ENCODE data around the gene MAML3. TPM values are rescaled to one million over a fixed set of nuclear protein-coding genes. Genes with fewer than 3 reads are reported as not detected.

MAML3 gene
- total RNA-seq, 1 donor from 2014 or later = 0.79 TPM

- DNase-seq (ENCODE audit: low read depth) = no peak
- no peak for FAIRE-seq
- no peaks in the 10 kb centered on the region for H3K36me3 ChIP-seq (ENCODE audit: control insufficient read depth, insufficient read depth, low read length)
- TF ChIP-seq, protein P1, sequence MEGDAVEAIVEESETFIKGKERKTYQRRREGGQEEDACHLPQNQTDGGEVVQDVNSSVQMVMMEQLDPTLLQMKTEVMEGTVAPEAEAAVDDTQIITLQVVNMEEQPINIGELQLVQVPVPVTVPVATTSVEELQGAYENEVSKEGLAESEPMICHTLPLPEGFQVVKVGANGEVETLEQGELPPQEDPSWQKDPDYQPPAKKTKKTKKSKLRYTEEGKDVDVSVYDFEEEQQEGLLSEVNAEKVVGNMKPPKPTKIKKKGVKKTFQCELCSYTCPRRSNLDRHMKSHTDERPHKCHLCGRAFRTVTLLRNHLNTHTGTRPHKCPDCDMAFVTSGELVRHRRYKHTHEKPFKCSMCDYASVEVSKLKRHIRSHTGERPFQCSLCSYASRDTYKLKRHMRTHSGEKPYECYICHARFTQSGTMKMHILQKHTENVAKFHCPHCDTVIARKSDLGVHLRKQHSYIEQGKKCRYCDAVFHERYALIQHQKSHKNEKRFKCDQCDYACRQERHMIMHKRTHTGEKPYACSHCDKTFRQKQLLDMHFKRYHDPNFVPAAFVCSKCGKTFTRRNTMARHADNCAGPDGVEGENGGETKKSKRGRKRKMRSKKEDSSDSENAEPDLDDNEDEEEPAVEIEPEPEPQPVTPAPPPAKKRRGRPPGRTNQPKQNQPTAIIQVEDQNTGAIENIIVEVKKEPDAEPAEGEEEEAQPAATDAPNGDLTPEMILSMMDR (IDR thresholded peaks at IDR 0.05; ENCODE audit: insufficient read depth, low read length, severe bottlenecking) = no peak
- no peaks in the 10 kb centered on the region for H3K27me3 ChIP-seq (ENCODE audit: control insufficient read depth, insufficient read depth, low read length)
- H3K4me3 ChIP-seq (ENCODE audit: low read depth, low read length) = no peak overlapping the region
Observed at GRCh38 chr4:139790291-139790690, 363.7 kb downstream of the MAML3 start.

DNA sequence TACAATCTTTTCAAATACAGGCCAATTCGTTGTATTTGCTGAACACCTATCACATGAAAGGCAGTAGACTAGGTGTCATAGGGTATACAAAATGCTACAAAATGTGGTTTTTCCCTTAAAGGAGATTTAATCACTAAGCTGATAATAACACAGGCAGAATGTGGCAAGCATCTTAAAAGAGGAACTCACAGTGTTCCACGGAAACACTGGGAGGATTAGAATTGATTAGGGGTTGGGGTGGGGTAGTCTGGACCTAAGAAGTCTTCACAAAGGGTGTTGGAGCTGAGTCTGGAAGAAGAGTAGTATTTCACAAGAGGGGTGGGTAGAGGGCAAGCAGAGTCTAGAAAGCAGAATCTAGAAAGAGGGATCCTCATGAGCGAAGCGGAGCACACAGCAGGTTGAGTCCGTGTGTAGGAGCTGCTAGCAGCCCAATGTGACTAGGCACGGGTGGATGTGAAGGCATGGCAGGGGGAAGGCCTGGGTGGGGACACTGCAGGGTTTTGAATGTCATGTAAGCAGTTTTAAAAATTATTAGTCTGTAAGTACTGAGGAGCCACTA, 364.8 kb downstream of the MAML3 start:
- Histone ChIP-seq H3K27me3 (ENCODE audit: control insufficient read depth, insufficient read depth, low read length) (no peaks in the 10 kb centered on the region), H3K4me3 (ENCODE audit: low read depth, low read length) (no peak overlapping the region), H3K36me3 (ENCODE audit: control insufficient read depth, insufficient read depth, low read length) (no peaks in the 10 kb centered on the region)
- FAIRE-seq (no peak), DNase-seq (ENCODE audit: low read depth) (no peak)
- TF ChIP-seq, protein P1 (IDR thresholded peaks at IDR 0.05; ENCODE audit: insufficient read depth, low read length, severe bottlenecking) = no peak

- no peak for DNase-seq (ENCODE audit: low read depth)
- FAIRE-seq = no peak
- TF ChIP-seq, protein P1 (IDR thresholded peaks at IDR 0.05; ENCODE audit: insufficient read depth, low read length, severe bottlenecking) = no peak
- no peak overlapping the region for H3K4me3 ChIP-seq (ENCODE audit: low read depth, low read length)
- no peaks in the 10 kb centered on the region for H3K27me3 ChIP-seq (ENCODE audit: control insufficient read depth, insufficient read depth, low read length)
- no peaks in the 10 kb centered on the region for H3K36me3 ChIP-seq (ENCODE audit: control insufficient read depth, insufficient read depth, low read length)
Observed at GRCh38 chr4:139786494-139787354, 367.3 kb downstream of the MAML3 start.

DNA sequence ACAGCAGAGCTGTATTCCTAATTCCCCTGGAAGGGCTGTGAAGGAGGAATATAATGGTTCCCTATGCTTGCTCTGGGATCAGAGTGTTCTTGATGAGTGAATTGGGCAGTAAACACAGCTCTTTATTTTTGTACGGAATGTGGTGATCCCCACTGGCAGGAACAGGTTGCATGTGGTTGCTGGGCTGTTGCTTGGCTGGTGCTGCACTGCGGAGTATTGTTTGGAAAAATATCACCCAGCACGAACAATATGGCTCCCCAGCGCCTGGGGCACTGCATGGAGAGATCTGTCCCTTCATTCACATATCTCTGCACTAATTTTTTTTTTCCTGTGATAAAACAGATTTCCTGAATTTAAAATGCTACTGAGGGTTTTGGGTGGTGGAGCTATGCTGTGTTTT, 368.6 kb downstream of the MAML3 start:
- no peaks in the 10 kb centered on the region for H3K27me3 ChIP-seq (ENCODE audit: control insufficient read depth, insufficient read depth, low read length)
- FAIRE-seq = no peak

DNA sequence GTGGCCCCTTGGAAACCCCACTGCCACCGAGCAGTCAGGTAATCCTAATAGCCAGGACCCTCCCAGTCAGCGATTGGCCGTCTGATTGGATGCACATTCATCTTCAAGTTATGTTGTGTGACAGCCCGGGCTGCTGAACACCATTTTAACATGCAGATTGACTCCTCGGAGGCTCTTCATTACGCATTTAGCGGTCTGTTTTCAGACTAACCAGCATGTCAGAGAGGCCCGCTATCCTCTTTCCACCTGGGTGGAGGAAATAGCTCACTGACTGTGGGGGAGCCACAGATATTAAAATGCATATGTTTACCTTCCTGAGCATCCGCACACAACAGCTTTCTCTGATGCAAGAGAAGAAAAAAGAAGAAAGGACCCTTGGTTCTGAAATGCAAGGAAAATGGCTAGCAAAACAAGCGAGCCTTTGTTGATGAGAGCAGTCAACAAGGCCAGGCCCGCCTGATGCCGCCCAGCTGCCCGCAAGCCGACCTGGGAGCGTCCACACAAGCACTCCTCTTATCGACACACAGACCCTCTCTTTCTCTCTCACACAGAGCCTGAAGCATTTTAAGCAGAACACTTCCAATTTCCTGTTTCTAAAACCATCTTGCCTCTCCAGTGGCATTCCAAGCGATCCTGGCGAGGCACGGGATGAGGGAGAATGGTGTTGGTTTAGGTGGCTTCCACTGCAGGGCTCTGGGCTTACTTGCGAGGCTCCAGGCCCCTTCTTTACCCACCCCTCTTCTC, 370.1 kb downstream of the MAML3 start:
- Histone ChIP-seq H3K36me3 (ENCODE audit: control insufficient read depth, insufficient read depth, low read length) (no peaks in the 10 kb centered on the region), H3K27me3 (ENCODE audit: control insufficient read depth, insufficient read depth, low read length) (no peaks in the 10 kb centered on the region), H3K4me3 (ENCODE audit: low read depth, low read length) (no peak overlapping the region)
- DNase-seq (ENCODE audit: low read depth) (no peak), FAIRE-seq (no peak)
- TF ChIP-seq, protein P1 (IDR thresholded peaks at IDR 0.05; ENCODE audit: insufficient read depth, low read length, severe bottlenecking) = no peak

More for the DNA sequence above, 368.6 kb downstream of the MAML3 start:
- Histone ChIP-seq H3K4me3 (ENCODE audit: low read depth, low read length) (no peak overlapping the region), H3K36me3 (ENCODE audit: control insufficient read depth, insufficient read depth, low read length) (no peaks in the 10 kb centered on the region)
- no peak for DNase-seq (ENCODE audit: low read depth)
- TF ChIP-seq, protein P1 (IDR thresholded peaks at IDR 0.05; ENCODE audit: insufficient read depth, low read length, severe bottlenecking) = no peak

Measured in bronchial epithelial cell (primary cell).